Prostate gland (tissue), 2 donors: ENCODE data around the gene ST3GAL2.

Experiments used
- POLR2A ChIP-seq: fragments of 450-650 bp; IDR thresholded peaks from one replicate; pipeline ENCODE4 v1.6.1; 2016; ENCODE audit warnings: antibody characterized with exemption, mild to moderate bottlenecking
- TF ChIP-seq, protein P1 (sequence below), 4 experiments: fragments of 200-600 bp in 2 of 4; fragments of 450-650 bp in 2 of 4; sonication (generic) in 2 of 4; IDR thresholded peaks; 1 replicate in 3 of 4; 2 replicates in 1 of 4; pipeline ENCODE4 v1.5.1; 2016 to 2019; ENCODE audit warnings: antibody characterized with exemption in 4 of 4, mild to moderate bottlenecking in 2 of 4, moderate library complexity in 2 of 4

DNA sequence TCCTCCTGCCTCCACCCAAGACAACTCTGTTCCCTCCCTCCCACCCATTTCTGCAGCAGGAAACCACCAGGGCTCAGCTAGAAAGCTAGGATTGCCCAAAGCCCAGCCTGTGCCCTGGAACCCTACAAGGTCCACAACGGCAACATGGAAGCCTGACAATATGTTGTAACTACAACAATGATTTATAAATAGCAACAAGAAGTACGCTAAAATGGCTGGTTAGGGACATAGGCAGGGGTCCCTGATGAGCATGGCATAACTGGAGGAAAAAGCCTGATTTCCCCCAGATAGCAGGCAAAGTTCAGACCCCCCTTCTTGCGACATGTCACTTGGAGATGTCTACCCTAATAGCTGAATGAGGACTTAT lies 6.6 kb downstream of the ST3GAL2 start:
- TF ChIP-seq, protein P1, sequence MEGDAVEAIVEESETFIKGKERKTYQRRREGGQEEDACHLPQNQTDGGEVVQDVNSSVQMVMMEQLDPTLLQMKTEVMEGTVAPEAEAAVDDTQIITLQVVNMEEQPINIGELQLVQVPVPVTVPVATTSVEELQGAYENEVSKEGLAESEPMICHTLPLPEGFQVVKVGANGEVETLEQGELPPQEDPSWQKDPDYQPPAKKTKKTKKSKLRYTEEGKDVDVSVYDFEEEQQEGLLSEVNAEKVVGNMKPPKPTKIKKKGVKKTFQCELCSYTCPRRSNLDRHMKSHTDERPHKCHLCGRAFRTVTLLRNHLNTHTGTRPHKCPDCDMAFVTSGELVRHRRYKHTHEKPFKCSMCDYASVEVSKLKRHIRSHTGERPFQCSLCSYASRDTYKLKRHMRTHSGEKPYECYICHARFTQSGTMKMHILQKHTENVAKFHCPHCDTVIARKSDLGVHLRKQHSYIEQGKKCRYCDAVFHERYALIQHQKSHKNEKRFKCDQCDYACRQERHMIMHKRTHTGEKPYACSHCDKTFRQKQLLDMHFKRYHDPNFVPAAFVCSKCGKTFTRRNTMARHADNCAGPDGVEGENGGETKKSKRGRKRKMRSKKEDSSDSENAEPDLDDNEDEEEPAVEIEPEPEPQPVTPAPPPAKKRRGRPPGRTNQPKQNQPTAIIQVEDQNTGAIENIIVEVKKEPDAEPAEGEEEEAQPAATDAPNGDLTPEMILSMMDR (IDR thresholded peaks at IDR 0.05): no peak
- no peak for TF ChIP-seq POLR2A
